Activated CD4-positive, alpha-beta T cell treated with anti-CD3 and anti-CD28 coated beads, Interleukin-10, Interleukin-2, amounts not matched to agents 100 ng/mL and 50 ng/mL, durations not matched to agents 16 hours and 8 hours (primary cell): ENCODE data around the gene ABCC1.

ENCODE experiments used
- DNase-seq: peaks from one replicate; pipeline ENCODE4 v3.0.0-alpha.2; 2020

Gene ABCC1

GRCh38 chr16:15946257-15947044, 3.0 kb upstream of the ABCC1 start:
- DNase-seq, result no peak

- DNase-seq, result no peak
Observed at GRCh38 chr16:15947983-15948509, 1.4 kb upstream of the ABCC1 start.

- no peak for DNase-seq
Observed at GRCh38 chr16:15948532-15949209, 745 bp upstream of the ABCC1 start.

GRCh38 chr16:15950161-15950854, 892 bp downstream of the ABCC1 start:
- DNase-seq, result peak; percentile 51

GRCh38 chr16:15950869-15951268, 1.5 kb downstream of the ABCC1 start:
- DNase-seq, result no peak

- DNase-seq, result no peak
Observed at GRCh38 chr16:15951852-15952251, 2.4 kb downstream of the ABCC1 start.

GRCh38 chr16:15952265-15952711, 2.9 kb downstream of the ABCC1 start:
- peak; percentile 38 for DNase-seq

- no peak for DNase-seq
Observed at GRCh38 chr16:15953477-15953876, 4.1 kb downstream of the ABCC1 start.

GRCh38 chr16:15953929-15954813, 4.8 kb downstream of the ABCC1 start:
- no peak for DNase-seq

GRCh38 chr16:15954814-15955151, 5.4 kb downstream of the ABCC1 start:
- DNase-seq, result no peak

GRCh38 chr16:15955425-15955824, 6.0 kb downstream of the ABCC1 start:
- no peak for DNase-seq

- peak; percentile 21 for DNase-seq
Observed at GRCh38 chr16:15956106-15956505, 6.7 kb downstream of the ABCC1 start.

- no peak for DNase-seq
Observed at GRCh38 chr16:15958703-15959348, 9.4 kb downstream of the ABCC1 start.

- peak; percentile 17 for DNase-seq
Observed at GRCh38 chr16:15960124-15960971, 10.9 kb downstream of the ABCC1 start.

GRCh38 chr16:15961060-15961511, 11.7 kb downstream of the ABCC1 start:
- DNase-seq, result peak; percentile 93

- DNase-seq, result no peak
Observed at GRCh38 chr16:15961571-15962090, 12.2 kb downstream of the ABCC1 start.

- no peak for DNase-seq
Observed at GRCh38 chr16:15963307-15963910, 14.0 kb downstream of the ABCC1 start.

- no peak for DNase-seq
Observed at GRCh38 chr16:15966420-15966819, 17.0 kb downstream of the ABCC1 start.

- no peak for DNase-seq
Observed at GRCh38 chr16:15966836-15967546, 17.6 kb downstream of the ABCC1 start.
